Measurements from ENCODE around the gene ZC3H4. TPM values are rescaled to one million over a fixed set of nuclear protein-coding genes. Genes with fewer than 3 reads are reported as not detected.
A peak's percentile ranks its signal among the peaks of the same experiment; 100 is the strongest.
"Not testable (repeated sequence)": the region's sequence is repeated elsewhere in the genome, so short reads cannot be mapped to it uniquely, and the experiment has no call there.

Gene ZC3H4
- total RNA-seq, 1 donor from 2014 or later = 22.1 TPM

DNA sequence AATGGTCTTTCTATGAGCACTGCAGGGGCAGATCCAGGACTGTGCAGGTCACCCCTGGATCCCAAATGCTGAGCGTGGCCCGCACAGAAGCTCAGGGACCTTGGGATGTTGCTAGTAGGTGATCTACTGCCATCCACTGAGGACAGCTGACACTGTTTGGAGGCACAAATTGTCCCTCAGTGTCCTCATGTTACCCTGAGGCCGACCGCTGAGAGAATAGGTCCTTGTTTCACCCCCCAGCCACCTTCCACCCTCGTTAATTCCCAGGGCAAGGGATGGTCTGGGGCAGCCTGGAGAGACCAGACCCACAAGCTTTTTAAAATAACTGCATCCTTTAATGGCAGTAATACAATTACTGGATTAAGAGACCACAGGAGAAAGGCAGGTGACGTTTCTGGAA, 49.7 kb downstream of the ZC3H4 start:
- no peak overlapping the region for H3K4me3 ChIP-seq
- intact Hi-C loops (cut with micrococcal nuclease) = no loop called here
- TF ChIP-seq, protein P1, sequence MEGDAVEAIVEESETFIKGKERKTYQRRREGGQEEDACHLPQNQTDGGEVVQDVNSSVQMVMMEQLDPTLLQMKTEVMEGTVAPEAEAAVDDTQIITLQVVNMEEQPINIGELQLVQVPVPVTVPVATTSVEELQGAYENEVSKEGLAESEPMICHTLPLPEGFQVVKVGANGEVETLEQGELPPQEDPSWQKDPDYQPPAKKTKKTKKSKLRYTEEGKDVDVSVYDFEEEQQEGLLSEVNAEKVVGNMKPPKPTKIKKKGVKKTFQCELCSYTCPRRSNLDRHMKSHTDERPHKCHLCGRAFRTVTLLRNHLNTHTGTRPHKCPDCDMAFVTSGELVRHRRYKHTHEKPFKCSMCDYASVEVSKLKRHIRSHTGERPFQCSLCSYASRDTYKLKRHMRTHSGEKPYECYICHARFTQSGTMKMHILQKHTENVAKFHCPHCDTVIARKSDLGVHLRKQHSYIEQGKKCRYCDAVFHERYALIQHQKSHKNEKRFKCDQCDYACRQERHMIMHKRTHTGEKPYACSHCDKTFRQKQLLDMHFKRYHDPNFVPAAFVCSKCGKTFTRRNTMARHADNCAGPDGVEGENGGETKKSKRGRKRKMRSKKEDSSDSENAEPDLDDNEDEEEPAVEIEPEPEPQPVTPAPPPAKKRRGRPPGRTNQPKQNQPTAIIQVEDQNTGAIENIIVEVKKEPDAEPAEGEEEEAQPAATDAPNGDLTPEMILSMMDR (IDR thresholded peaks at IDR 0.05; ENCODE audit: borderline replicate concordance) = no peak
- H3K27me3 ChIP-seq (ENCODE audit: low read depth) = no peaks in the 10 kb centered on the region
- no peaks in the 10 kb centered on the region for H3K4me1 ChIP-seq
- H3K9me3 ChIP-seq (replicated peaks) = no peaks in the 10 kb centered on the region
- peaks cover 40% of the 10 kb centered on the region for H3K36me3 ChIP-seq
- no peak overlapping the region for H3K27ac ChIP-seq (replicated peaks)
- DNase-seq = no peak

DNA sequence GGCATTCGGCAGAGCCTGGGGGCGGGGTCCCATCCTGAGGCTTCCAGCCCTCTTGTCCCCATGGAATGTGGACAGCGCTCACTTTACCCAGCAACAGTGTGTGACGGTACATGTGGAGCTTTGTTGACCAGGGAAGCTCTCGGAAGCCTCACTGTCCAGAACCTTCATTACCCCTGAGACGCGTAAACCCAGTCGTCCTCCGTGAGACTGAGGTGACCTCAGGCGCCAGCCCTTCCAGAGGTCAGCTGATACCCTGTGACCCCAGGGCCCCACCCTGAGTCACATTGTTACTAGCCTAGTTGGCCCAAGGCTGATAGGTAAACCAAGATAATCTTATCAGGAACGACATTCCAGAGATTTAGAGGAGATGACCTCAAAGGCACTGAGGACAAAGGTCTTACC, 55.0 kb downstream of the ZC3H4 start:
- no peaks in the 10 kb centered on the region for H3K9me3 ChIP-seq (replicated peaks)
- no peak overlapping the region for H3K4me3 ChIP-seq
- intact Hi-C loops (cut with micrococcal nuclease) = no loop called here
- no peak overlapping the region for H3K27ac ChIP-seq (replicated peaks)
- no peaks in the 10 kb centered on the region for H3K4me1 ChIP-seq
- no peak for DNase-seq
- H3K27me3 ChIP-seq (ENCODE audit: low read depth) = no peaks in the 10 kb centered on the region
- no peaks in the 10 kb centered on the region for H3K36me3 ChIP-seq
- TF ChIP-seq, protein P1 (IDR thresholded peaks at IDR 0.05; ENCODE audit: borderline replicate concordance) = no peak

DNA sequence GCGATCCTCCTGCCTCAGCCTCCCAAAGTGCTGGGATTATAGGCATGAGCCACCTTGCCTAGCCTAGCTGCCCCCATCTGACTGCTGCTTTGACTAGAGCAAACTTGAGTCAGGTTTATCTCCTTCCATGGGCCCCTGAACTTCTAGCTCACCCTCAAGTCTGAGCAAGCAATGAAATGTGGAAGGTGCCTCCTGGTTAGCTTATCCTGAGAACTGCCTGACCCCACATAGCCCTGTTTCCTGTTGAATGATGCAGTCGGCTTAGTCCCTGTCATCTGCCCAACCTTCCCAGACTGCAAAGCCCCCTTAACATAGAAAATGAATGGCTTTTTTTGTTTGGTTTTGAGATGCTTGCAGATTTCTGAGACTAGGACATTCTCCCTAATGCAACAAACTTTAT, 56.2 kb downstream of the ZC3H4 start:
- Histone ChIP-seq H3K4me1 (no peaks in the 10 kb centered on the region), H3K4me3 (no peak overlapping the region), H3K9me3 (replicated peaks) (no peaks in the 10 kb centered on the region), H3K27me3 (ENCODE audit: low read depth) (no peaks in the 10 kb centered on the region), H3K27ac (replicated peaks) (no peak overlapping the region), H3K36me3 (no peaks in the 10 kb centered on the region)
- intact Hi-C loops (cut with micrococcal nuclease) = no loop called here
- TF ChIP-seq, protein P1 (IDR thresholded peaks at IDR 0.05; ENCODE audit: borderline replicate concordance) = no peak
- DNase-seq = no peak

DNA sequence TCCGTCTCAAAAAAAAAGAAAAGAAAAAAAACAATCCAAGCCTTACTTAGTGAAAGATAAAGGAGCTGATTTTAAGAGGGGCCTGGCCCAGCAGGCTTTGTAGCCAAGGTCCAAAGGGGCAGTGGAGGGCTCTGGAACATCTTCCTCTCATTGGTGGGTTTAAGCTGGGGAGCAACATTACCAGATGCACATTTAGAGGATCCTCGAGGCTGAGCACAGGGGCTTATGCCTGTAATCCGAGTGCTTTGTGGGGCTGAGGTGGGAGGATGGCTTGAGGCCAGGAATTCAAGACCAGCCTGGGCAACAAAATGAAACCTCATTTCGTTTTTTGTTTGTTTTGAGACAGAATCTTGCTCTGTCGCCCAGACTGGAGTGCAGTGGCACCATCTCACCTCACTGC, 57.2 kb downstream of the ZC3H4 start:
- TF ChIP-seq, protein P1 (IDR thresholded peaks at IDR 0.05; ENCODE audit: borderline replicate concordance) = no peak
- no peaks in the 10 kb centered on the region for H3K36me3 ChIP-seq
- intact Hi-C loops (cut with micrococcal nuclease) = no loop called here
- H3K27me3 ChIP-seq (ENCODE audit: low read depth) = no peaks in the 10 kb centered on the region
- no peak overlapping the region for H3K27ac ChIP-seq (replicated peaks)
- H3K4me1 ChIP-seq = no peaks in the 10 kb centered on the region
- no peaks in the 10 kb centered on the region for H3K9me3 ChIP-seq (replicated peaks)
- H3K4me3 ChIP-seq = no peak overlapping the region
- no peak for DNase-seq

DNA sequence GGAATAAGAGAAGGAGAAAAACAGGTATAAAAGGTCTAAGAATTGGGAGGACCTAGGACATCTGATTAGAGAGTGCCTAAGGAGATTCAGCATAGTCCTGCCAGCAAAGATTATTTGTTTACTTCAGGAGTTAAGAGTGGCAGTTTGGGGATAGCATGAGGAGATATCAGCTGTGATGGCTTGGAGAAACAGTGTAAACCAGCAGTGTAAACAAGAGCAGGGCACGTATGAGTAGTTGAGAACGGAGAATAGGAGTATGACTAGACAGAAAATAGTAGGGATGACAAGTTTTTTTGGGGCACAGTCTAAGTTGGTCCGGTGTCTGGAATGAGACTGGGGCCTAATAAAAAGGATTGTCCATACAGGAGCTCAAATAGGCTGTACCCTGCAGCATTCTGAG, 63.0 kb downstream of the ZC3H4 start:
- H3K36me3 ChIP-seq; H3K27ac ChIP-seq (replicated peaks); H3K4me3 ChIP-seq; intact Hi-C loops (cut with micrococcal nuclease); H3K9me3 ChIP-seq (replicated peaks); DNase-seq; H3K27me3 ChIP-seq (ENCODE audit: low read depth): not testable (repeated sequence)
- H3K4me1 ChIP-seq = peaks cover 15% of the 10 kb centered on the region

DNA sequence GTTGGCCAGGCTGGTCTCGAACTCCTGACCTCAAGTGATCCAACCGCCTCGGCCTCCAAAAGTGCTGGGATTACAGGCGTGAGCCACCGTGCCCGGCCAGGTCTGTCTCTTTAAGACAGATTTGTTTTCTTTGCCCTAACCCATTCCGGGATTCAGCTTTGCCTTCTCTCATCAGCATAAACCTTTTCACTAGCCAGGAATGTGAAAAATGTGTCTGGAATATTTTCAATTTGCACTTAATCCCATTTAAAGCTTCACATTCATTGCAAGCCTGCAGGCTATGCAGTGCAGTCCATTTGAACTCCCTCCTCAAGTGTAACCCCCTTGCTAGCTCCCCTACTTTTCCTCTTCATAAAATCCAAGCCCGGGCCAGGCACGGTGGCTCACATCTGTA, 64.3 kb downstream of the ZC3H4 start:
- Histone ChIP-seq H3K27ac (replicated peaks) (no peak overlapping the region), H3K9me3 (replicated peaks) (no peaks in the 10 kb centered on the region), H3K36me3 (no peaks in the 10 kb centered on the region), H3K4me3 (peak overlapping the region; percentile 95), H3K4me1 (peaks cover 15% of the 10 kb centered on the region), H3K27me3 (ENCODE audit: low read depth) (no peaks in the 10 kb centered on the region)
- TF ChIP-seq, protein P1 (IDR thresholded peaks at IDR 0.05; ENCODE audit: borderline replicate concordance) = no peak
- DNase-seq = no peak
- intact Hi-C loops (cut with micrococcal nuclease) = no loop called here

Measured in left ventricle myocardium inferior (tissue), 1 donor.